Spleen (tissue), 7 donors: Measurements from ENCODE around the gene TP53BP1.

Source experiments
- CTCF ChIP-seq, 11 experiments: fragments of 200-600 bp in 7 of 11; fragments of 450-650 bp in 4 of 11; sonication (generic) in 4 of 11; IDR thresholded peaks in 8 of 11; conservative IDR thresholded peaks in 3 of 11; 1 replicate in 7 of 11; 2 replicates in 4 of 11; pipeline versions ENCODE4 v1.4.0 to v1.8.0; 2016 to 2021; ENCODE audit warnings: antibody characterized with exemption in 11 of 11, inconsistent platforms in 4 of 11, mild to moderate bottlenecking in 1 of 11
- POLR2A ChIP-seq, 3 donors: fragments of 450-650 bp; IDR thresholded peaks; one replicate each; pipeline ENCODE4 v1.5.1; 2017; ENCODE audit warnings: antibody characterized with exemption in 3 of 3, mild to moderate bottlenecking in 1 of 3
- donor health status: DM: no; HTN: no; CAD: no; lungs with moderate emphysema.
- donor health status: DM: no; HTN: no; CAD: no.
- donor health status: DM: no; HTN: no; CAD: no.

GRCh38 chr15:43449981-43450380, 43.0 kb downstream of the TP53BP1 start:
- no peak for TF ChIP-seq CTCF (IDR thresholded peaks at IDR 0.05 in 8 of 11, conservative IDR thresholded peaks at IDR 0.05 in 3 of 11)
- no peak for TF ChIP-seq POLR2A (IDR thresholded peaks at IDR 0.05)
